ENCODE measurements around the gene LIPC.

DNA sequence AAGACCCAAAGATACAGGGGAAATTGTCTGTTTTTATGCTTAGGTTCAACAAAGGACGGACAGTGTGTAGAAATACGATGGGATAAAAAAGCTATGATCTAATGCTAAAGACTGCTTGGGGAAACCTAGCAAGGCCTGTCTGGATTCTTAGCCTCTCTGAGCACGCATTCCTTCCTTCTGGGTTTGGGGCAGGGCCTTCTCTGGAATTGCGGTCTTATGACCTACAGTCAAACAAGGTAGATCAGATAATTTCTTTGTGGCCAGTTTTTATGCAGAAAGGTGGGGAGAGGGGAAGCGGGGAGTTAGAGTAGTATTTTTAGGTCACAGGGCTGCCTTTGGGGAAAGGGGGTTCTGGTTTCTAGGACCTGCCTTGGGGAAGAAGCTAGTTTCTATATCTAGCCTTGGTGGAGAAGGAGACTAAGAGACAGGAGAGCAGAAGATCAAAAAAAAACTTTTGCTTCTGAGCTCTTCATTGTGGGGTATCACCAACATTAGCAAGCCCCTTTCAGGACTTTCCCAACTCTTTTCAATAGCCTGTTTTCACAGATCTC lies 39.1 kb upstream of the LIPC start:
- TF ChIP-seq CTCF (IDR thresholded peaks at IDR 0.05) (no peak), POLR2AphosphoS5 (IDR thresholded peaks at IDR 0.05) (no peak), POLR2A (IDR thresholded peaks at IDR 0.05) (no peak)

Data from sigmoid colon (tissue), 4 donors.